OCI-LY1 (cell line): Measurements from ENCODE around the gene HMCN2.

Source experiments
- H2AFZ ChIP-seq: fragments of 200-600 bp; sonication (generic), shearing (Covaris generic); 2 replicates; pipeline ENCODE4 v1.6.0; 2014; ENCODE audit warnings: antibody characterized with exemption, mild to moderate bottlenecking, low read length
- H3F3A ChIP-seq: fragments of 200-600 bp; sonication (generic), shearing (Covaris generic); 2 replicates; pipeline ENCODE4 v1.6.0; 2014; ENCODE audit warnings: mild to moderate bottlenecking, antibody characterized with exemption, low read length, moderate library complexity; ENCODE audit not compliant: insufficient read depth
- H3K27ac ChIP-seq: fragments of 200-600 bp; sonication (generic); 2 replicates; pipeline ENCODE4 v1.5.1; 2014; ENCODE audit warnings: low read length, mixed run types, mild to moderate bottlenecking, low read depth; ENCODE audit not compliant: poor library complexity, severe bottlenecking
- H3K27me3 ChIP-seq: fragments of 200-600 bp; sonication (generic); 2 replicates; pipeline ENCODE4 v1.6.0; 2014; ENCODE audit warnings: antibody characterized with exemption, mild to moderate bottlenecking, low read length, moderate library complexity; ENCODE audit not compliant: insufficient read depth
- H3K36me3 ChIP-seq: fragments of 200-600 bp; sonication (generic); 2 replicates; pipeline ENCODE4 v1.6.1; 2014; ENCODE audit warnings: mild to moderate bottlenecking, antibody characterized with exemption, low read length, moderate library complexity, mixed read lengths; ENCODE audit not compliant: insufficient read depth
- H3K4me1 ChIP-seq: fragments of 200-600 bp; sonication (generic); 2 replicates; pipeline ENCODE4 v1.5.1; 2014; ENCODE audit warnings: mild to moderate bottlenecking, low read length, moderate library complexity; ENCODE audit not compliant: insufficient read depth, severe bottlenecking
- H3K4me2 ChIP-seq: fragments of 200-600 bp; sonication (generic), shearing (Covaris generic); 2 replicates; pipeline ENCODE4 v1.6.1; 2014; ENCODE audit warnings: low read length
- H3K4me3 ChIP-seq: fragments of 200-600 bp; sonication (generic); 2 replicates; pipeline ENCODE4 v1.5.1; 2014; ENCODE audit warnings: low read length, low read depth, mild to moderate bottlenecking, mixed read lengths; ENCODE audit not compliant: poor library complexity, severe bottlenecking
- H3K79me2 ChIP-seq: fragments of 200-600 bp; shearing (Covaris generic); 2 replicates; pipeline ENCODE4 v1.6.1; 2016; ENCODE audit warnings: mixed run types, low read length, mixed read lengths; ENCODE audit not compliant: insufficient read depth
- H3K9ac ChIP-seq: fragments of 200-600 bp; sonication (generic), shearing (Covaris generic); 2 replicates; pipeline ENCODE4 v1.6.1; 2014; ENCODE audit warnings: mild to moderate bottlenecking, low read length, mixed read lengths
- H3K9me2 ChIP-seq: fragments of 200-600 bp; sonication (generic), shearing (Covaris generic); 2 replicates; pipeline ENCODE4 v1.6.1; 2014; ENCODE audit warnings: low read depth, mild to moderate bottlenecking, low read length, mixed read lengths
- H3K9me3 ChIP-seq: fragments of 200-600 bp; shearing (Covaris generic); 2 replicates; pipeline ENCODE4 v1.6.1; 2014; ENCODE audit warnings: low read length, mixed read lengths
- H4K20me1 ChIP-seq: fragments of 200-600 bp; sonication (generic), shearing (Covaris generic); 2 replicates; pipeline ENCODE4 v1.6.0; 2016; ENCODE audit warnings: mild to moderate bottlenecking, low read length; ENCODE audit not compliant: insufficient read depth
- EZH2 ChIP-seq: fragments of 200-600 bp; sonication (generic), shearing (Covaris generic); IDR thresholded peaks from 2 replicates; pipeline ENCODE4 v1.8.0; 2017; ENCODE audit warnings: borderline replicate concordance, mixed run types, mild to moderate bottlenecking, antibody characterized with exemption, low read length, moderate library complexity, mixed read lengths
- TF ChIP-seq, protein P1 (sequence below): fragments of 200-600 bp; sonication (generic), shearing (Covaris generic); IDR thresholded peaks from 2 replicates; pipeline ENCODE4 v1.5.1; 2017; ENCODE audit warnings: mild to moderate bottlenecking, antibody characterized with exemption, low read length, moderate library complexity, mixed read lengths

Gene HMCN2

DNA sequence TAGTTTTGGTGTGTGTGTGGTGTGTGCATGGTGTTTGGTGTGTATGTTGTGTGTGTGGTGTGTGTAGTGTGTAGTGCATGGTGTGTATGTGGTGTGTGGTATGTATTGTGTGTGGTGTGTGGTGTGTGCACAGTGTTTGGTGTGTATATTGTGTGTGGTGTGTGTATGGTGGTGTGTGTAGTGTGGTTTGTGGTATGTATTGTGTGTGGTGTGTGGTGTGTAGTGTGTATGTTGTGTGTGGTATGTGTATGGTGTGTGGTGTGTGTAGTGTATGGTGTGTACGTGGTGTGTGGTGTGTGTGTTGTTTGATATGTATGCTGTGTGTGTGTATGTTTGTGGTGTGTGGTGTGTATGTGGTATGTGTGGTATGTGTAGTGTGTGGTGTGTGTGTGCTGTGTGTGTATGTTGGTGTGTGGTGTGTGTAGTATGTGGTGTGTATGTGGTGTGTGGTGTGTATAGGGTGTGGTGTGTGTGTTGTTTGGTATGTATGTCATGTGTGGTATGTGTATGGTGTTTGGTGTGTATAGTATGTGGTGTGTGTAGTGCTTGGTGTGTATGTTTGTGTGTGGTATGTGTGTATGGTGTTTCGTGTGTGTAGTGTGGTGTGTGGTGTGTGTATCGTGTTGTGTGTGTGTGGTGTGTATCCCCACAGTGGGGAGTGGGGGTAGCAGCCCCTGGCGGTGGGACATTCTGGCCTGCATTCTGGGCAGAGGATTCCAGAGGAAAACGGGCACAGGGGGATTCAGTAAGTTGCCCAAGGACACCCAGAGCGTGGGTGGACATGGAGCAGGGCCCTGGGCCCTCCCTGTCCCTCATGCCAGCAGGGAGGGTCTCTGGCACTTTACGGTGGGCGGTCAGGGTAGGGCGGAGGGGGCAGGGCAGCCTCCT, 79.7 kb downstream of the HMCN2 start:
- no peaks in the 10 kb centered on the region for H3K36me3 ChIP-seq
- no peaks in the 10 kb centered on the region for H4K20me1 ChIP-seq
- H3K27me3 ChIP-seq, result no peaks in the 10 kb centered on the region
- H3K27ac ChIP-seq, result no peak overlapping the region
- no peaks in the 10 kb centered on the region for H3K4me1 ChIP-seq
- H3F3A ChIP-seq, result no peaks in the 10 kb centered on the region
- no peak overlapping the region for H3K9ac ChIP-seq
- H3K4me3 ChIP-seq, result no peak overlapping the region
- no peak overlapping the region for H2AFZ ChIP-seq
- no peaks in the 10 kb centered on the region for H3K9me3 ChIP-seq
- no peaks in the 10 kb centered on the region for H3K79me2 ChIP-seq
- TF ChIP-seq, protein P1, sequence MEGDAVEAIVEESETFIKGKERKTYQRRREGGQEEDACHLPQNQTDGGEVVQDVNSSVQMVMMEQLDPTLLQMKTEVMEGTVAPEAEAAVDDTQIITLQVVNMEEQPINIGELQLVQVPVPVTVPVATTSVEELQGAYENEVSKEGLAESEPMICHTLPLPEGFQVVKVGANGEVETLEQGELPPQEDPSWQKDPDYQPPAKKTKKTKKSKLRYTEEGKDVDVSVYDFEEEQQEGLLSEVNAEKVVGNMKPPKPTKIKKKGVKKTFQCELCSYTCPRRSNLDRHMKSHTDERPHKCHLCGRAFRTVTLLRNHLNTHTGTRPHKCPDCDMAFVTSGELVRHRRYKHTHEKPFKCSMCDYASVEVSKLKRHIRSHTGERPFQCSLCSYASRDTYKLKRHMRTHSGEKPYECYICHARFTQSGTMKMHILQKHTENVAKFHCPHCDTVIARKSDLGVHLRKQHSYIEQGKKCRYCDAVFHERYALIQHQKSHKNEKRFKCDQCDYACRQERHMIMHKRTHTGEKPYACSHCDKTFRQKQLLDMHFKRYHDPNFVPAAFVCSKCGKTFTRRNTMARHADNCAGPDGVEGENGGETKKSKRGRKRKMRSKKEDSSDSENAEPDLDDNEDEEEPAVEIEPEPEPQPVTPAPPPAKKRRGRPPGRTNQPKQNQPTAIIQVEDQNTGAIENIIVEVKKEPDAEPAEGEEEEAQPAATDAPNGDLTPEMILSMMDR, result no peak
- no peak for TF ChIP-seq EZH2
- H3K9me2 ChIP-seq, result no peaks in the 10 kb centered on the region
- no peak overlapping the region for H3K4me2 ChIP-seq

DNA sequence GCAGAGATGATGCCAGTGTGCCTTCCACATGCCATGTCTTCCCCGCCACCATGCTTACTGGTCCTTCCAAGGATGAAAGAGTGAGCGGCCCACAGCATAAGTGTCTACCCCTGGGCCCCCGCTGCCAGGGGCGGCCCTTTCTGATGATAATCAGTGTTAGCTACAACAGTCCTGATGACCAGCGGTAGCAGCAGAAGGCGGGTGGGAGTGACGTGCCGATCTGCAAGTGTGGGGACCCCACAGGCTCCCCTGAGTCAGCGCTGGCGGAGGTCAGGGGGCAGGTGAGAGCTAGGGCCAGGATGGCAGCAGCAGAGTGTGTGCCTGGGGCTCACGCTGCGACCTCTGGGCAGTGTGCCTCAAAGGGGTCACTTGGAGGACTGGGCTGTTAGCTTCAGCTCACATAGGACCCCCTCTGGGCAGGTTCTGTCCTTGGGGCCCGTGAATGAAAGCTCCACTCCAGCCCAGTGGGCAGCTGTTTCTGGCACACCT, 80.4 kb downstream of the HMCN2 start:
- no peaks in the 10 kb centered on the region for H3K9me3 ChIP-seq
- H3K4me3 ChIP-seq, result no peak overlapping the region
- no peaks in the 10 kb centered on the region for H3K79me2 ChIP-seq
- H3F3A ChIP-seq, result no peaks in the 10 kb centered on the region
- H3K9ac ChIP-seq, result no peak overlapping the region
- no peaks in the 10 kb centered on the region for H3K27me3 ChIP-seq
- no peaks in the 10 kb centered on the region for H3K9me2 ChIP-seq
- no peaks in the 10 kb centered on the region for H3K4me1 ChIP-seq
- TF ChIP-seq, protein P1, result no peak
- no peak for TF ChIP-seq EZH2
- H2AFZ ChIP-seq, result no peak overlapping the region
- H3K27ac ChIP-seq, result no peak overlapping the region
- no peaks in the 10 kb centered on the region for H4K20me1 ChIP-seq
- no peak overlapping the region for H3K4me2 ChIP-seq
- H3K36me3 ChIP-seq, result no peaks in the 10 kb centered on the region

DNA sequence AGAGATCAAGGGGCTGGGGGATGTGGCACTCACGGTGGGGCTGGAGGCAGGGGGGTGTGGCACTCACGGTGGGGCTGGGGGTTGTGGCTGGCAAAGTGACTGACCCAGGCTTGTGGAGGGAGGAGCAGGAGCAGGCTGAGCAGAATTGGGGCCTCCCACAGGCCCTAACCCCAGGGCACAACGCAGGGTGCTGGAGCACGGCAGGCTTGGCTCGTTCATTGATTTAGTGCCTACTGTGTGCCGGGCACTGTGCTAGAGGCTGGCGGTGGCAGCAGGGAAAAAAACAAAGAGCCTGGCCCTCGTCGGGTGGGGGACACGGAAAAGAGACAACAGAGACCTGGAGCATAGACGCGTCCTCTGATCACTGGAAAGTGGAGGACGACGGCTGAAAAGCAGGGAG, 80.9 kb downstream of the HMCN2 start:
- Histone ChIP-seq H3K9ac (no peak overlapping the region), H3K27ac (no peak overlapping the region), H3K79me2 (no peaks in the 10 kb centered on the region), H3F3A (no peaks in the 10 kb centered on the region), H3K9me3 (no peaks in the 10 kb centered on the region), H3K9me2 (no peaks in the 10 kb centered on the region), H3K4me2 (no peak overlapping the region), H4K20me1 (no peaks in the 10 kb centered on the region), H3K36me3 (no peaks in the 10 kb centered on the region), H2AFZ (no peak overlapping the region), H3K4me1 (no peaks in the 10 kb centered on the region), H3K4me3 (no peak overlapping the region), H3K27me3 (no peaks in the 10 kb centered on the region)
- TF ChIP-seq EZH2, result no peak
- TF ChIP-seq, protein P1, result no peak
